ENCODE data around the gene NTRK3.

Gene NTRK3

GRCh38 chr15:88118741-88119140 is 137.8 kb downstream of the NTRK3 start:
- Histone ChIP-seq H3K9ac (ENCODE audit: low read depth, low read length) (no peak overlapping the region), H3K4me3 (ENCODE audit: low read depth, low read length) (no peak overlapping the region), H3K27me3 (ENCODE audit: control insufficient read depth, insufficient read depth, low read length) (no peaks in the 10 kb centered on the region), H3K9me3 (ENCODE audit: control insufficient read depth, insufficient read depth, low read length) (no peaks in the 10 kb centered on the region), H3K27ac (ENCODE audit: low read depth, low read length) (no peak overlapping the region), H3K36me3 (ENCODE audit: control insufficient read depth, insufficient read depth, low read length) (no peaks in the 10 kb centered on the region), H3K4me1 (ENCODE audit: control insufficient read depth, insufficient read depth, low read length) (peaks cover 11% of the 10 kb centered on the region; the same call in 1 of the 2 replicates)

GRCh38 chr15:88118035-88118434 is 138.5 kb downstream of the NTRK3 start:
- no peaks in the 10 kb centered on the region for H3K9me3 ChIP-seq (ENCODE audit: control insufficient read depth, insufficient read depth, low read length)
- no peak overlapping the region for H3K4me3 ChIP-seq (ENCODE audit: low read depth, low read length)
- H3K9ac ChIP-seq (ENCODE audit: low read depth, low read length) = no peak overlapping the region
- no peaks in the 10 kb centered on the region for H3K36me3 ChIP-seq (ENCODE audit: control insufficient read depth, insufficient read depth, low read length)
- H3K27ac ChIP-seq (ENCODE audit: low read depth, low read length) = no peak overlapping the region
- H3K27me3 ChIP-seq (ENCODE audit: control insufficient read depth, insufficient read depth, low read length) = no peaks in the 10 kb centered on the region
- H3K4me1 ChIP-seq (ENCODE audit: control insufficient read depth, insufficient read depth, low read length) = 0 out of 2 replicates have a peak, but pooled peaks cover 6% of the 10 kb centered on the region

DNA sequence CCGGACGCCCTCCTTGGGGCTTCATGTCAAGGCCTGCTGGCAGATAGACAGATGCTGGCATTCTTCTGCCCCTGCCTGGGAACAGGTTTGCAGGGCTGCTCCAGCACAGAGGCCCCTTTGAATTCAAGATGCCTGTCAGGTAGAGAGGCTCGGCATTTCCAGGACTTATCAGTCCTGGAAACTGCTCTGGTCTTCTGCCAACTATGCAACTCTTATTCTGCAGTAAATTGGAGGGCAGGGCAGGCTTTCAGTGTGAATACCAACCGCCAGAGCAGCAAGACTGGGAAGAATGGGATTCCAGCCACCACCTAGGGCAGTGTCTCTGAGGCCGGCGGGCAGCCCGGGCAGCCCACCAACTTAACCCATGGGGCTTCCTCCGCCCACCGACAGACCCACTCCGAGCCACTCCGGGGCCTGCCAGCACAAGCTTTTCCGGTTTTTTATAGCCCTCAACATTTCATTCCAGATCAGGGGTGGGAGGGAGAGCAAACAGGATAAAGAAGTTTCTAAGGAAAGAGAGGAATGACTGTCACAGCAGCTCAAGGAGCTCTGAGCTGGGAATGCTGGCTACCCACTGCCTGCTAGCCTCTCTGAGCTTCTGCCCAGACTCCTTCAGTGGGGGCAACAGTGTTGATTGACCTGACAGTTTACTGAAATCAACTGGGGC is 140.9 kb downstream of the NTRK3 start:
- H3K27me3 ChIP-seq (ENCODE audit: control insufficient read depth, insufficient read depth, low read length) = no peaks in the 10 kb centered on the region
- H3K9me3 ChIP-seq (ENCODE audit: control insufficient read depth, insufficient read depth, low read length) = no peaks in the 10 kb centered on the region
- H3K27ac ChIP-seq (ENCODE audit: low read depth, low read length) = no peak overlapping the region
- no peaks in the 10 kb centered on the region for H3K36me3 ChIP-seq (ENCODE audit: control insufficient read depth, insufficient read depth, low read length)
- no peak overlapping the region for H3K9ac ChIP-seq (ENCODE audit: low read depth, low read length)
- H3K4me1 ChIP-seq (ENCODE audit: control insufficient read depth, insufficient read depth, low read length) = 0 out of 2 replicates have a peak, but pooled peaks cover 6% of the 10 kb centered on the region
- no peak overlapping the region for H3K4me3 ChIP-seq (ENCODE audit: low read depth, low read length)

- Histone ChIP-seq H3K9me3 (ENCODE audit: control insufficient read depth, insufficient read depth, low read length) (no peaks in the 10 kb centered on the region), H3K4me1 (ENCODE audit: control insufficient read depth, insufficient read depth, low read length) (no peaks in the 10 kb centered on the region; the same call in 1 of the 2 replicates), H3K27ac (ENCODE audit: low read depth, low read length) (no peak overlapping the region), H3K36me3 (ENCODE audit: control insufficient read depth, insufficient read depth, low read length) (no peaks in the 10 kb centered on the region), H3K27me3 (ENCODE audit: control insufficient read depth, insufficient read depth, low read length) (no peaks in the 10 kb centered on the region), H3K9ac (ENCODE audit: low read depth, low read length) (no peak overlapping the region), H3K4me3 (ENCODE audit: low read depth, low read length) (no peak overlapping the region)
Observed at GRCh38 chr15:88113613-88114308, 142.8 kb downstream of the NTRK3 start.

GRCh38 chr15:88108991-88109390 is 147.5 kb downstream of the NTRK3 start:
- Histone ChIP-seq H3K27me3 (ENCODE audit: control insufficient read depth, insufficient read depth, low read length) (no peaks in the 10 kb centered on the region), H3K36me3 (ENCODE audit: control insufficient read depth, insufficient read depth, low read length) (no peaks in the 10 kb centered on the region)

DNA sequence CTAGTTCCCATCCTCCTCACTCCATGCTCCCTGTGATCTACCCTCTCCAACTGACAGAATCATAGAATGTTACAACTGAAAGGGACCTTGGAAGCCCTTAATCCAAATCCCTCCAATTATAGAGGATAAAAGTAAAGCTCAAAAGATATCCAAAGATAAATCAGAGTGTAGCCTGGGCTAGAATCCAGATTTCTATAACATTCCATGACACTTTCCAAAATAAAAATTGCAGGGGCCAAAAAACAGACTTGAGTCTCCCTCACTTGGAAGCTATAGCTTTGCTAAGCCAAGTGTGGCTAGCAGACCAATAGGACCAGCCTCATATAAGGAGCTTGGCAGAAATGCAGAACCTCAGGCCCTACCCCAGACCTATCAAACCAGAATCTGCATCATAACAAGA is 148.1 kb downstream of the NTRK3 start:
- no peak overlapping the region for H3K4me3 ChIP-seq (ENCODE audit: low read depth, low read length)
- no peaks in the 10 kb centered on the region for H3K9me3 ChIP-seq (ENCODE audit: control insufficient read depth, insufficient read depth, low read length)
- no peaks in the 10 kb centered on the region for H3K36me3 ChIP-seq (ENCODE audit: control insufficient read depth, insufficient read depth, low read length)
- no peak overlapping the region for H3K9ac ChIP-seq (ENCODE audit: low read depth, low read length)
- no peak overlapping the region for H3K27ac ChIP-seq (ENCODE audit: low read depth, low read length)
- no peaks in the 10 kb centered on the region; the same call in 1 of the 2 replicates for H3K4me1 ChIP-seq (ENCODE audit: control insufficient read depth, insufficient read depth, low read length)
- no peaks in the 10 kb centered on the region for H3K27me3 ChIP-seq (ENCODE audit: control insufficient read depth, insufficient read depth, low read length)

More at GRCh38 chr15:88108991-88109390, 147.5 kb downstream of the NTRK3 start:
- H3K9me3 ChIP-seq (ENCODE audit: control insufficient read depth, insufficient read depth, low read length) = no peaks in the 10 kb centered on the region
- H3K4me3 ChIP-seq (ENCODE audit: low read depth, low read length) = no peak overlapping the region
- H3K27ac ChIP-seq (ENCODE audit: low read depth, low read length) = no peak overlapping the region
- H3K9ac ChIP-seq (ENCODE audit: low read depth, low read length) = no peak overlapping the region
- no peaks in the 10 kb centered on the region; the same call in 1 of the 2 replicates for H3K4me1 ChIP-seq (ENCODE audit: control insufficient read depth, insufficient read depth, low read length)

GRCh38 chr15:88106074-88106473 is 150.5 kb downstream of the NTRK3 start:
- Histone ChIP-seq H3K9ac (ENCODE audit: low read depth, low read length) (no peak overlapping the region), H3K4me1 (ENCODE audit: control insufficient read depth, insufficient read depth, low read length) (no peaks in the 10 kb centered on the region; the same call in 1 of the 2 replicates), H3K27ac (ENCODE audit: low read depth, low read length) (no peak overlapping the region), H3K9me3 (ENCODE audit: control insufficient read depth, insufficient read depth, low read length) (no peaks in the 10 kb centered on the region), H3K4me3 (ENCODE audit: low read depth, low read length) (no peak overlapping the region), H3K36me3 (ENCODE audit: control insufficient read depth, insufficient read depth, low read length) (no peaks in the 10 kb centered on the region), H3K27me3 (ENCODE audit: control insufficient read depth, insufficient read depth, low read length) (no peaks in the 10 kb centered on the region)

GRCh38 chr15:88104357-88104756 is 152.2 kb downstream of the NTRK3 start:
- Histone ChIP-seq H3K9ac (ENCODE audit: low read depth, low read length) (no peak overlapping the region), H3K4me1 (ENCODE audit: control insufficient read depth, insufficient read depth, low read length) (no peaks in the 10 kb centered on the region; the same call in 1 of the 2 replicates), H3K9me3 (ENCODE audit: control insufficient read depth, insufficient read depth, low read length) (no peaks in the 10 kb centered on the region), H3K4me3 (ENCODE audit: low read depth, low read length) (no peak overlapping the region), H3K27me3 (ENCODE audit: control insufficient read depth, insufficient read depth, low read length) (no peaks in the 10 kb centered on the region), H3K27ac (ENCODE audit: low read depth, low read length) (no peak overlapping the region), H3K36me3 (ENCODE audit: control insufficient read depth, insufficient read depth, low read length) (no peaks in the 10 kb centered on the region)

DNA sequence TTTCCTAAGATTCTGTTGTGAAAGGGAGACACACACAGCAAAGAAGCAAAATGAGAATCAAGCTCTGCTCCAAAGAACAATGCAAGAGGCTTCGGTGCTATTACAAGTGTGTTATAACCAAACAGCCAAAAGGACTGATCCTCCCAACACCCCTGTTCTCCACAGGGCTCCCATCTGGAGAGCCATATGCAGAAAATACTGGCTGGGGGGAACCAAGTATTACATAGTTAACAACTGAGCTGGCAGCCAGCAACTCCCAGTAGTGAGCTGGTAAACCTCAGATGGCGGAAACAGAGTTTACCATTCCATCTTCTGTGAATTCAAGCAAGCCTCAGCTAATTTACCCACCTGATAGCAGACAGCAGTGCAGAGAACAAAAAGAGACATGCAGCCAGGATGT is 156.4 kb downstream of the NTRK3 start:
- Histone ChIP-seq H3K36me3 (ENCODE audit: control insufficient read depth, insufficient read depth, low read length) (no peaks in the 10 kb centered on the region), H3K4me1 (ENCODE audit: control insufficient read depth, insufficient read depth, low read length) (no peaks in the 10 kb centered on the region), H3K9ac (ENCODE audit: low read depth, low read length) (no peak overlapping the region)

GRCh38 chr15:88098361-88098760 is 158.2 kb downstream of the NTRK3 start:
- H3K27ac ChIP-seq (ENCODE audit: low read depth, low read length) = no peak overlapping the region
- no peaks in the 10 kb centered on the region for H3K9me3 ChIP-seq (ENCODE audit: control insufficient read depth, insufficient read depth, low read length)
- H3K36me3 ChIP-seq (ENCODE audit: control insufficient read depth, insufficient read depth, low read length) = no peaks in the 10 kb centered on the region
- no peak overlapping the region for H3K4me3 ChIP-seq (ENCODE audit: low read depth, low read length)
- no peaks in the 10 kb centered on the region for H3K27me3 ChIP-seq (ENCODE audit: control insufficient read depth, insufficient read depth, low read length)
- no peaks in the 10 kb centered on the region for H3K4me1 ChIP-seq (ENCODE audit: control insufficient read depth, insufficient read depth, low read length)
- no peak overlapping the region for H3K9ac ChIP-seq (ENCODE audit: low read depth, low read length)

More for the DNA sequence above, 156.4 kb downstream of the NTRK3 start:
- H3K9me3 ChIP-seq (ENCODE audit: control insufficient read depth, insufficient read depth, low read length) = no peaks in the 10 kb centered on the region
- H3K4me3 ChIP-seq (ENCODE audit: low read depth, low read length) = no peak overlapping the region
- H3K27ac ChIP-seq (ENCODE audit: low read depth, low read length) = no peak overlapping the region
- no peaks in the 10 kb centered on the region for H3K27me3 ChIP-seq (ENCODE audit: control insufficient read depth, insufficient read depth, low read length)

DNA sequence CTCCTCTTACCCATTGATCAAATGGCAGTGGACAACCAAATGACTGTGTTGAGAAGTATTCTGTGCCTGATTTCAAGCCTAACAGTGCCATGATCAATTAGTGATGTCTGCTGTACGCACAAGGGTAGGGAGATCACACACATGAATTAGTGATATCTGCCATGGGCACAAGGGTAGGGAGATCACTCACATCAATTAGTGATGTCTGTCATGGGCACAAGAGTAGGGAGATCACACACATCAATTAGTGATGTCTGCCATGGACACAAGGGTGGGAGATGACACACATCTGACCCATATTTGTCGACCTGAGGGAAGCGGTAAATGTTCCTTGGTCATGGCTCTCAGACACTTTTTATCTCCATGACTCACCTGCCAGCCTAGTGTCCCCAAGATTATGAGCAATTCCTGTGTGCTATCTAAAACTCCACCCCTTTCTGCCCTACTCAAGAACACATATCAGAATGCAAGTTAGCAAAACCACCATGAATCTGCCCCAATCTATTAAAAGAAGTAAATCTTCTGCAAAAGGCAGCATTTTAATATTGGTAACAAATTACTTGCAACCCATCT is 165.0 kb downstream of the NTRK3 start:
- H3K4me3 ChIP-seq (ENCODE audit: low read depth, low read length) = no peak overlapping the region
- H3K27me3 ChIP-seq (ENCODE audit: control insufficient read depth, insufficient read depth, low read length) = no peaks in the 10 kb centered on the region
- H3K36me3 ChIP-seq (ENCODE audit: control insufficient read depth, insufficient read depth, low read length) = no peaks in the 10 kb centered on the region
- peaks cover 4% of the 10 kb centered on the region; the same call in 1 of the 2 replicates for H3K9me3 ChIP-seq (ENCODE audit: control insufficient read depth, insufficient read depth, low read length)
- H3K9ac ChIP-seq (ENCODE audit: low read depth, low read length) = no peak overlapping the region
- no peak overlapping the region for H3K27ac ChIP-seq (ENCODE audit: low read depth, low read length)
- no peaks in the 10 kb centered on the region for H3K4me1 ChIP-seq (ENCODE audit: control insufficient read depth, insufficient read depth, low read length)

All from HUES48 (cell line).